ENCODE results near the gene TRIM28.
"Not testable (repeated sequence)": the region's sequence is repeated elsewhere in the genome, so short reads cannot be mapped to it uniquely, and the experiment has no call there.

GRCh38 chr19:58577581-58577980 is 33.7 kb downstream of the TRIM28 start:
- TF ChIP-seq, protein P1, sequence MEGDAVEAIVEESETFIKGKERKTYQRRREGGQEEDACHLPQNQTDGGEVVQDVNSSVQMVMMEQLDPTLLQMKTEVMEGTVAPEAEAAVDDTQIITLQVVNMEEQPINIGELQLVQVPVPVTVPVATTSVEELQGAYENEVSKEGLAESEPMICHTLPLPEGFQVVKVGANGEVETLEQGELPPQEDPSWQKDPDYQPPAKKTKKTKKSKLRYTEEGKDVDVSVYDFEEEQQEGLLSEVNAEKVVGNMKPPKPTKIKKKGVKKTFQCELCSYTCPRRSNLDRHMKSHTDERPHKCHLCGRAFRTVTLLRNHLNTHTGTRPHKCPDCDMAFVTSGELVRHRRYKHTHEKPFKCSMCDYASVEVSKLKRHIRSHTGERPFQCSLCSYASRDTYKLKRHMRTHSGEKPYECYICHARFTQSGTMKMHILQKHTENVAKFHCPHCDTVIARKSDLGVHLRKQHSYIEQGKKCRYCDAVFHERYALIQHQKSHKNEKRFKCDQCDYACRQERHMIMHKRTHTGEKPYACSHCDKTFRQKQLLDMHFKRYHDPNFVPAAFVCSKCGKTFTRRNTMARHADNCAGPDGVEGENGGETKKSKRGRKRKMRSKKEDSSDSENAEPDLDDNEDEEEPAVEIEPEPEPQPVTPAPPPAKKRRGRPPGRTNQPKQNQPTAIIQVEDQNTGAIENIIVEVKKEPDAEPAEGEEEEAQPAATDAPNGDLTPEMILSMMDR (conservative IDR thresholded peaks at IDR 0.05; ENCODE audit: low read length) = not testable (repeated sequence)
- not testable (repeated sequence) for TF ChIP-seq EZH2phosphoT487 (IDR thresholded peaks at IDR 0.05; ENCODE audit: borderline replicate concordance)

Data from Loucy (cell line).